22Rv1 (cell line): ENCODE data around the gene TSTD2.
"Not testable (repeated sequence)": the region's sequence is repeated elsewhere in the genome, so short reads cannot be mapped to it uniquely, and the experiment has no call there.

Experiments used
- H3K27ac ChIP-seq: fragments of 450-650 bp; 2 replicates; pipeline ENCODE4 v1.5.1; 2017
- CTCF ChIP-seq: fragments of 450-650 bp; IDR thresholded peaks from 2 replicates; pipeline ENCODE4 v1.5.1; 2017; ENCODE audit warnings: mild to moderate bottlenecking
- ZFX ChIP-seq: fragments of 450-650 bp; IDR thresholded peaks from 2 replicates; pipeline ENCODE4 v1.6.1; 2017; ENCODE audit warnings: antibody characterized with exemption, borderline replicate concordance

Gene TSTD2

GRCh38 chr9:97599314-97599846 lies 33.8 kb downstream of the TSTD2 start:
- no peak for TF ChIP-seq ZFX
- TF ChIP-seq CTCF, result no peak
- no peak overlapping the region for H3K27ac ChIP-seq

- no peak overlapping the region for H3K27ac ChIP-seq
- TF ChIP-seq CTCF (peak; percentile 96), ZFX (no peak)
These were observed 34.5 kb downstream of the TSTD2 start for GRCh38 chr9:97598461-97599288.

GRCh38 chr9:97596906-97597305 lies 36.3 kb downstream of the TSTD2 start:
- TF ChIP-seq CTCF (no peak), ZFX (no peak)
- H3K27ac ChIP-seq, result no peak overlapping the region

GRCh38 chr9:97594381-97594921 lies 38.7 kb downstream of the TSTD2 start:
- TF ChIP-seq ZFX, result no peak
- TF ChIP-seq CTCF, result no peak
- no peak overlapping the region for H3K27ac ChIP-seq

DNA sequence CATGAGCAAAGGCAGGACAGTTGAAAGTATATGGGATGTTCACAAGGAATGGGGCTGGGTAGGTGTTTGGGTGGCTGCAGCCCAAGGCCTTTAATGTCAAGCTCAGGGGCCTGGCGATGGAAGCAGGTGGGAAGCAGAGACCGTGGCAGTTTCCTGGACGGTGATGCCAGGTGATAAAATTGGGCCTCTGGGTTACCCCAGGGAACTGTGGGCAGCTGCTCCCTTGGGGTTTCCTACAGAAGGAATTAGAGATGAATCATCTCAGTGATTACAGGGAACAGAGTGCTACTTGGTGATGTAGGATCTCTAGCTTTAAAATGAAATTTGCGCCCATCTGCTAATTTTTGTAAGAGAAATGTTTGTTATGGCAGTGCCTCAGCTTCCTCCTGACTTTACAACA lies 39.2 kb downstream of the TSTD2 start:
- no peak overlapping the region for H3K27ac ChIP-seq
- no peak for TF ChIP-seq CTCF
- TF ChIP-seq ZFX, result no peak

GRCh38 chr9:97592126-97592525 lies 41.0 kb downstream of the TSTD2 start:
- no peak for TF ChIP-seq CTCF

GRCh38 chr9:97591535-97591934 lies 41.6 kb downstream of the TSTD2 start:
- TF ChIP-seq ZFX, result no peak
- no peak for TF ChIP-seq CTCF
- no peak overlapping the region for H3K27ac ChIP-seq

More at GRCh38 chr9:97592126-97592525, 41.0 kb downstream of the TSTD2 start:
- H3K27ac ChIP-seq, result no peak overlapping the region

GRCh38 chr9:97586909-97587308 lies 46.3 kb downstream of the TSTD2 start:
- not testable (repeated sequence) for H3K27ac ChIP-seq

DNA sequence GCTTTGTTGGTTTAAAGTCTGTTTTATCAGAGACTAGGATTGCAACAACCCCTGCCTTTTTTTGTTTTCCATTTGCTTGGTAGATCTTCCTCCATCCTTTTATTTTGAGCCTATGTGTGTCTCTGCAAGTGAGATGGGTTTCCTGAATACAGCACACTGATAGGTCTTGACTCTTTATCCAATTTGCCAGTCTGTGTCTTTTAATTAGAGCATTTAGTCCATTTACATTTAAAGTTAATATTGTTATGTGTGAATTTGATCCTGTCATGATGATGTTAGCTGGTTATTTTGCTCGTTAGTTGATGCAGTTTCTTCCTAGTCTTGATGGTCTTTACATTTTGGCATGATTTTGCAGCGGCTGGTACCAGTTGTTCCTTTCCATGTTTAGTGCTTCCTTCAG lies 48.4 kb downstream of the TSTD2 start:
- H3K27ac ChIP-seq, result not testable (repeated sequence)

DNA sequence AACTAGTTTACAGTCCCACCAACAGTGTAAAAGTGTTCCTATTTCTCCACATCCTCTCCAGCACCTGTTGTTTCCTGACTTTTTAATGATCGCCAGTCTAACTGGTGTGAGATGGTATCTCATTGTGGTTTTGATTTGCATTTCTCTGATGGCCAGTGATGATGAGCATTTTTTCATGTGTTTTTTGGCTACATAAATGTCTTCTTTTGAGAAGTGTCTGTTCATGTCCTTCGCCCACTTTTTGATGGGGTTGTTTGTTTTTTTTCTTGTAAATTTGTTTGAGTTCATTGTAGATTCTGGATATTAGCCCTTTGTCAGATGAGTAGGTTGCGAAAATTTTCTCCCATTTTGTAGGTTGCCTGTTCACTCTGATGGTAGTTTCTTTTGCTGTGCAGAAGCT lies 51.6 kb downstream of the TSTD2 start:
- not testable (repeated sequence) for H3K27ac ChIP-seq
